Subcutaneous abdominal adipose tissue (tissue), 5 donors: ENCODE data around the gene YES1.
"Not testable (repeated sequence)": the region's sequence is repeated elsewhere in the genome, so short reads cannot be mapped to it uniquely, and the experiment has no call there.

Source experiments
- H3K27ac ChIP-seq: one replicate; pipeline ENCODE4 v1.7.0; 2013; ENCODE audit warnings: low read depth, mild to moderate bottlenecking, inconsistent platforms, low read length, moderate library complexity
- H3K27me3 ChIP-seq, 5 donors: one replicate each; pipeline ENCODE4 v1.7.0; 2013; ENCODE audit warnings: low read length in 5 of 5, inconsistent platforms in 1 of 5; ENCODE audit not compliant: control insufficient read depth in 5 of 5, insufficient read depth in 4 of 5
- H3K36me3 ChIP-seq, 5 donors: one replicate each; pipeline ENCODE4 v1.7.0; 2013; ENCODE audit warnings: low read length in 5 of 5; ENCODE audit not compliant: control insufficient read depth in 5 of 5, insufficient read depth in 5 of 5
- H3K4me1 ChIP-seq, 5 donors: one replicate each; pipeline ENCODE4 v1.7.0; 2013; ENCODE audit warnings: low read length in 5 of 5, mild to moderate bottlenecking in 3 of 5, moderate library complexity in 1 of 5; ENCODE audit not compliant: control insufficient read depth in 5 of 5, insufficient read depth in 5 of 5
- H3K4me3 ChIP-seq, 5 donors: one replicate each; pipeline ENCODE4 v1.7.0; 2013; ENCODE audit warnings: low read length in 5 of 5, low read depth in 1 of 5
- H3K9ac ChIP-seq, 5 donors: one replicate each; pipeline ENCODE4 v1.7.0; 2013; ENCODE audit warnings: low read length in 5 of 5, mild to moderate bottlenecking in 4 of 5, moderate library complexity in 3 of 5
- H3K9me3 ChIP-seq, 5 donors: one replicate each; pipeline ENCODE4 v1.7.0; 2013; ENCODE audit warnings: low read length in 5 of 5; ENCODE audit not compliant: control insufficient read depth in 5 of 5
- donor health status: healthy.
- donor health status: healthy.
- donor health status: healthy.
- donor health status: healthy.
- donor health status: healthy.

YES1 gene

DNA sequence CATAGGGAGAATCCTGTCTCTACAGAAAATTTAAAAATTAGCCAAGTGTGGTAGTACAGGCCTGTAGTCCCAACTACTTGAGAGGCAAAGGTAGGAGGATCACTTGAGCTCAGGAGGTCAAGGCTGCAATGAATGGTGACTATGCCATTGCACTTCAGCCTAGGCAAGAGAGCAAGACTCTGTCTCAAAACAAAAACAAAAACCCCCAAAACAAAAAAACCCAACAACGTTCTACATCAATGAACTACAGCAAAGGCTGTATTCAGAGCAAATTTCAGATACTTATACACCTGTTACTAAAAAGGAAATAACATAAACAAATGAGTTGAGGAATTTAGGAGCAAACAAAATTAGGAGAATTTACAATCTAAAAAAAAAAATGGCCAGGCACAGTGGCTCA lies 22.6 kb downstream of the YES1 start:
- no peak overlapping the region for H3K9ac ChIP-seq
- no peak overlapping the region for H3K27ac ChIP-seq
- peaks cover 0 to 4% (median 0%) of the 10 kb centered on the region in 5 donors for H3K9me3 ChIP-seq
- no peak overlapping the region for H3K4me3 ChIP-seq
- H3K27me3 ChIP-seq, result no peaks in the 10 kb centered on the region
- H3K4me1 ChIP-seq, result peaks cover 0 to 8% (median 0%) of the 10 kb centered on the region in 5 donors
- no peaks in the 10 kb centered on the region for H3K36me3 ChIP-seq

DNA sequence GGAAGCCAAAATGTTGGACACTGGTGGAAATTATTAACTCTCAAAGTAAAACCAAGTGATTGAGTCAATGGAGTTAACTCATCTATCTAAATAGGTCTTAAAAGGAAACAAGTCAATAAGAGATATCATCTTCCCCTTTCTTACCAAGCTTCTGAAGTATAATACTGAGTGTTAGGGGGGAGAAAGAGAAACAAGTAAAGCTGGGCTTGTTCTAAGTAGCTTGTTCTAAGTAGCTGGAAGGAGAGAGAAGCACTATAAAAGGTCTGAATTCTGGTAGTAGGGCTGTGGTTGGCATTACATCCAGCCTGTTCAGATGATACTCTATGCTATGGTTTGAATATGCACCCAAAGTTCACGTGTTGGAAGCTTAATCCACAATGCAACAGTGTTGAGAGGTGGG lies 26.8 kb downstream of the YES1 start:
- Histone ChIP-seq H3K27me3 (no peaks in the 10 kb centered on the region), H3K4me1 (peaks cover 0 to 13% (median 0%) of the 10 kb centered on the region in 5 donors), H3K36me3 (no peaks in the 10 kb centered on the region), H3K4me3 (no peak overlapping the region), H3K9me3 (no peaks in the 10 kb centered on the region), H3K9ac (no peak overlapping the region), H3K27ac (no peak overlapping the region)

DNA sequence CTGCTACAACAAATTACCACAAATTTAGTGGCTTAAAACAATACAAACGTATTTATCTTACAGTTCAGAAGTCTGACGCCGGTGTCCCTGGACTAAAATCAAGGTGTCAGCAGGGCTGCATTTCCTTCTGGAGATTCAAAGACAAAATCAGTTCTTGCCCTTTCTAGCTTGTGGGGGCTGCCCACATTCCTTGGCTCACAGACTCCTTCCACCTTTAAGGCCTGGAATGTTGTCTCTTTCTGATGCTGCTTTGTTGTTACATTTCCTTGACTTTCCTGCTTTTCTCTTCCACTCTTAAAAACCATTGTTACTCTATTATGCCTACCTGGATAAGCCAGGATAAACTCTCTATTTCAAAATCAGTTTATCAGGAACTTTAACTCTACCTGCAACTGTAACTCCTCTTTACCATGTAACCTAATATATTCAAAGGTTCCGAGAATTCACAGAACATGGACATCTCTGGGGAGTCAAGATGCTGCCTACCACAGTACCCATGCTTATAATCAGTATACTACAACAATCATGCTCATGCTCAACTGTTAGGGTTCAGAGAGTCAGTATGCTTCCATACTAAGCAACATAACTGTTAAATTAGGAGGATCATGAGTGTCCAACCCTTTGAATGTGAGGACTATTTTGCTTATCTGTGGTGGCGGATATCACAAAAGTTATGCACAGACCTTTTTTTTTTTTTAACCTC lies 27.4 kb downstream of the YES1 start:
- Histone ChIP-seq H3K9me3 (no peaks in the 10 kb centered on the region), H3K9ac (no peak overlapping the region), H3K4me1 (peaks cover 0 to 13% (median 0%) of the 10 kb centered on the region in 5 donors), H3K27ac (no peak overlapping the region), H3K27me3 (no peaks in the 10 kb centered on the region), H3K4me3 (no peak overlapping the region), H3K36me3 (no peaks in the 10 kb centered on the region)

DNA sequence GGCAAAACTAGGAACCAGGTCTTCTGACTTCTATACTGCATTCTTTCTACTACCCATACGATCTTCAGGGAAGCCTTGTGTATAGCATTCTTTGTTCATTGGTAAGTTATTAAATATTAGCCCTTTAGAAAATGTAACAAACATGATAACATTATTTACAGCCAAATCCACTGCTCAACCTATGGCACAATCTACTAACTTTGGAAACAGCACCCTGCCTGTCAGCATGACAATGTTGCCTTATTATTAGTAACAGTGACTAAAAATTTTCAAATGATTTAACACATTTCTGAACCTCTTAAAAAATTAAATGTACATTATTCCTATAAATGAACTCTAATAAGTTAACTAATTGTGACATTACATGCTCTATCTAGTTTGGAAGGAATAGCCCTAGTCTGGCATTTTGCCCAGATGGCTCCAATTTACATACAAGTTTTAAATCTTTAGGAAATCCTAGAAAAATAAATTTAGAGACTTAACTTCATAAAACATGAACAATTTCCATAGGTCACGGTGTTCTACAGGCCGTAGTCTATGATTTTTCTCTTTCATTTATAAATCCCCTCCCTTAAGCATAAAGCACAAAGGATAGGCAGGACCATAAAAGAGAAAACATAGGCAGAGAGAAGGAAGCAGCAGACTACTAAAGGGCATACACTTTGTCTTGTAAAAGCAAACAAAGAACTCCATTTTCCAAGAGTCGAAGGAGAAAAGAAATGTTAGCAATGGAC lies 33.7 kb downstream of the YES1 start:
- H3K9ac ChIP-seq, result no peak overlapping the region
- no peak overlapping the region for H3K4me3 ChIP-seq
- peaks cover 0 to 2% (median 0%) of the 10 kb centered on the region in 5 donors for H3K36me3 ChIP-seq
- H3K27me3 ChIP-seq, result no peaks in the 10 kb centered on the region
- H3K4me1 ChIP-seq, result peaks cover 0 to 20% (median 14%) of the 10 kb centered on the region in 5 donors
- no peaks in the 10 kb centered on the region for H3K9me3 ChIP-seq
- no peak overlapping the region for H3K27ac ChIP-seq

DNA sequence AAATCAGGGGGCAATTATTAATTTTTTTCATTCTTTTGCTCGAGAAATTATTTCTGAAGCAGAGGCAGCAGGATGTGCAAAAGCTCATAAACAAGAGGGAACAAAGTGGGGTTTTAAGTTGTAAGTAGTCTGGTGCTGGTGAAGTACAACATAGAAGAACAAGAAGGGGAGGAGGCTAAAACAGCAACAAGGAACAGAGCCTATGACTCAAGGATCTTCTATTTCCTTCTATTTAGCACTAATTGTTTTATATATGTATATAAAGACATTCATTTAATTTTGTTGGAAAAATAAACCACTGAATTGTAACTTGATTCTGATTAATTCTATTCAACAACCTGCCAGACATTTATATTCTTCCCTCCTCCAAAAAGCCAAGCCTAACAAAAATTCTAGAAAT lies 35.0 kb downstream of the YES1 start:
- no peaks in the 10 kb centered on the region for H3K27me3 ChIP-seq
- H3K9ac ChIP-seq, result no peak overlapping the region
- H3K36me3 ChIP-seq, result peaks cover 0 to 2% (median 0%) of the 10 kb centered on the region in 5 donors
- no peak overlapping the region for H3K4me3 ChIP-seq
- H3K4me1 ChIP-seq, result peaks cover 0 to 18% (median 14%) of the 10 kb centered on the region in 5 donors
- no peak overlapping the region for H3K27ac ChIP-seq
- no peaks in the 10 kb centered on the region for H3K9me3 ChIP-seq

DNA sequence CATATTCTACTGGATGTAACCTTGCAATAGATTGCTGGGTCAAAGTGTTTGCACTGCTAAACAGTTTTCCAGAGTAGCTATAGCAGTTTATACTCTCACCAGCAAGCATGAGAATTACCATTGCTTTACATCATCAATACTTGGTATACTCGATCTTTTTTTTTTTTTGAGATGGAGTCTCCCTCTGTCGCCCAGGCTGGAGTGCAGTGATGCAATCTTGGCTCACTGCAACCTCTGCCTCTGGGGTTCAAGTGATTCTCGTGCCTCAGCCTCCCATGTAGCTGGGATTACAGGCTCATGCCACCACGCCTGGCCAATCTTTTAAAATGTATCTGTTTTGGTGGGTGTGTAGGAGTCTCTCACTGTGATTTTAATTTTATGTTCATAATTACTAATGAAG lies 36.0 kb downstream of the YES1 start:
- H3K36me3 ChIP-seq, H3K27ac ChIP-seq, H3K4me3 ChIP-seq, H3K9me3 ChIP-seq, H3K9ac ChIP-seq, H3K27me3 ChIP-seq: not testable (repeated sequence)
- H3K4me1 ChIP-seq, result peaks cover 0 to 18% (median 14%) of the 10 kb centered on the region in 5 donors

DNA sequence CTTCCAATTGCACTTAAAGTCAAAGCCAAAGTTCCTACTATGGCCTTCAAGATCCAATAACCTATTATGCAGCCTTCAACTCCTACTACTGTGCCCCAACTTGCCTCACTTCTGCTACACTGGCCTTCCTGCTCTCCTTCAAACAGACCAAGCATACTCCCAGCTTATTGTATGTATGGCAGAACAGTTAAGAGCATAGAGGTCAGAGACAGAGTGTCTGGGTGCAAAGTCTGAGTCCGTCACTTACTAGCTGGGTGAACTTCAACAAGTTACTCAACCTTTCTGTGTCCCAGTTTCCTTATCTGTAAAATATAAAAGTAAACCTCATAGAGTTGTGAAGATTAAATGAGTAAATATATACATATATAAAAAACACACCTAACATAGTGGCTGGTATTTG lies 37.2 kb downstream of the YES1 start:
- H3K9me3 ChIP-seq, result peaks cover 0 to 3% (median 0%) of the 10 kb centered on the region in 5 donors
- H3K4me3 ChIP-seq, result no peak overlapping the region
- no peaks in the 10 kb centered on the region for H3K27me3 ChIP-seq
- H3K27ac ChIP-seq, result no peak overlapping the region
- H3K9ac ChIP-seq, result no peak overlapping the region
- H3K36me3 ChIP-seq, result peaks cover 0 to 2% (median 0%) of the 10 kb centered on the region in 5 donors
- H3K4me1 ChIP-seq, result peaks cover 0 to 24% (median 14%) of the 10 kb centered on the region in 5 donors

DNA sequence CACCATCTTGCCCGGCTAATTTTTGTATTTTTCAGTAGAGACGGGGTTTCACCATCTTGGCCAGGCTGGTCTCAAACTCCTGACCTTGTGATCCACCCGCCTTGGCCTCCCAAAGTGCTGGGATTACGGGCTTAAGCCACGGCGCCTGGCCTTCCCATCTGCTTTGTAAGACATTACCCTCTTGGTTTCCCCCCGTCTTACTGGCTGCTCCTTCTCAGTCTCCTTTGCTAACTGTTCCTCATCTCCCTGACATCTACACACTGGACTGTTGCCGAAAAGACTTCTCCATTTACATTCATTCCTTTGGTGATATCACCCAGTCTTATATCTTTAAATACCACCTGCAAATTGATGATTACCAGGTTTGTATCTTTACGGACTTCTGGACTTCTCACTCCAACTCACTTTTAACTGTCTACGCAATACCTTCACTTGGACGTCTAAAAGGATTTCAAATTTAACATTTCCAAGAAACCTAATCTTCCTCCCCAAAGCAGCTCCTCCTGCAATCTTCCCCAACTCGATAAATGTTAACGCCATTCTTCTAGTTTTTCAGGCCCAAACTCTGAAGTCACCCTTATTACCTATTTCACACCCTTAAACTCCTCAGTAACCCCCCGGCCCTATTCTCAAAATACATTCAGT lies 37.9 kb downstream of the YES1 start:
- Histone ChIP-seq H3K9ac (no peak overlapping the region), H3K27me3 (no peaks in the 10 kb centered on the region), H3K36me3 (peaks cover 0 to 2% (median 0%) of the 10 kb centered on the region in 5 donors), H3K4me1 (peaks cover 0 to 24% (median 14%) of the 10 kb centered on the region in 5 donors), H3K9me3 (peaks cover 0 to 3% (median 0%) of the 10 kb centered on the region in 5 donors), H3K27ac (no peak overlapping the region), H3K4me3 (no peak overlapping the region)

DNA sequence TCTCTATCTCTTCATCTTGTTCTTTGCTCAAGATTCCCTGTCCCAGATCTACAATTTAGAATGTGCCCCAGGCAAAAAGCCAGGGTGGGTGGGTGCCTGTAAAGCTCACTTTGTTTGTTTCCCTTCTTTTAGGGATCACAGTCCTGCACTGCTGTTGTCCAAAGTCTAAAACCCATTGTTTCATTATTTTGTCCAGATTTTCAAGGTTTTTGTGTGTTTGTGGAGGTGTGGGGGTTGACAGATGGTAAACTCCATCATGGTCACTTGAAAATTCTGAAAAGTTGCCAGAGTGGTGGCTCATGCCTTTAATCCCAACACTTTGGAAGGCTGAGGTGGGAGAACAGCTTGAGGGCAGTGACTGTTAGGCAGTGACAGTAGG lies 41.5 kb downstream of the YES1 start:
- Histone ChIP-seq H3K4me3 (no peak overlapping the region), H3K9me3 (peaks cover 0 to 3% (median 0%) of the 10 kb centered on the region in 5 donors), H3K27ac (no peak overlapping the region), H3K27me3 (no peaks in the 10 kb centered on the region), H3K4me1 (peaks cover 0 to 7% (median 6%) of the 10 kb centered on the region in 5 donors), H3K36me3 (peaks cover 0 to 2% (median 0%) of the 10 kb centered on the region in 5 donors), H3K9ac (no peak overlapping the region)

DNA sequence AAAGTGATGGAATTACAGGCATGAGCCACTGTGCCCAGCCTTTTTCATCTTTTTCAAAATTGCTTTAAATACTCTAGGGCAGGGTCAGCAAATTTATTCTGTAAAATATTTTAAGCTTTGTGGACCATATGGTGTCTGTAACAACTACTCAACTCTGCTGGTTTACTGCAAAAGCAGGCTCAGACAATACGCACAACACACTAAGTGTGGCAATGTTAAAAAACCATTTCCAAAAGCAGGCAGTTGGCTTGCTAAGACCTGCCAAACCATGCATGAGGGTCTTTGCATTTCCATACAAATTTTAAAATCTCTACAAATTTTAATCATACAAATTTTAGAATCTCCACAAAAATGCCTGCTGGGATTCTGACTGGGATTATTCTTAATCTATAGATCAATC lies 44.1 kb downstream of the YES1 start:
- Histone ChIP-seq H3K27ac (no peak overlapping the region), H3K4me3 (no peak overlapping the region), H3K9ac (no peak overlapping the region), H3K9me3 (peaks cover 0 to 3% (median 0%) of the 10 kb centered on the region in 5 donors), H3K4me1 (peaks cover 0 to 12% (median 6%) of the 10 kb centered on the region in 5 donors), H3K36me3 (no peaks in the 10 kb centered on the region), H3K27me3 (no peaks in the 10 kb centered on the region)
